ENCODE data around the gene KDELR3. TPM values are rescaled to one million over a fixed set of nuclear protein-coding genes. Genes with fewer than 3 reads are reported as not detected.

Gene KDELR3
- polyA plus RNA-seq, 1 donor (not counting 4 experiments of a cell fraction or from before 2014, with no cell fraction given): 10.1 TPM

GRCh38 chr22:38446018-38446601 is 21.8 kb upstream of the KDELR3 start:
- dilution Hi-C loops (cut with MboI; ENCODE audit: extremely low pct_ligation_motif_present, low sequenced_read_pairs): no loop called here
- no peak for DNase-seq (ENCODE audit: low read depth, low spot score)
- TF ChIP-seq EZH2 (IDR thresholded peaks at IDR 0.05; ENCODE audit: low read length) (no peak), CTCF (optimal IDR thresholded peaks at IDR 0.05 in 1 of 3, IDR thresholded peaks at IDR 0.05 in 1 of 3, conservative IDR thresholded peaks at IDR 0.05 in 1 of 3; ENCODE audit: extremely low read depth in 1 of 3, insufficient read depth in 2 of 3, low read length in 3 of 3) (no peak)
- FAIRE-seq: no peak
- no peaks in the 10 kb centered on the region for H4K20me1 ChIP-seq (ENCODE audit: control insufficient read depth, extremely low read depth, insufficient read depth, low read length)
- no peak overlapping the region for H3K4me2 ChIP-seq (ENCODE audit: control insufficient read depth, extremely low read depth, insufficient read depth, low read depth, low read length)
- H3K27ac ChIP-seq (ENCODE audit: control insufficient read depth, insufficient read depth, low read length): no peak overlapping the region
- H3K9me3 ChIP-seq (ENCODE audit: control insufficient read depth, low read depth, low read length): no peaks in the 10 kb centered on the region
- no peaks in the 10 kb centered on the region for H3K79me2 ChIP-seq (ENCODE audit: control insufficient read depth, insufficient read depth, low read length)
- no peak overlapping the region for H3K9ac ChIP-seq (ENCODE audit: control insufficient read depth, extremely low read depth, insufficient read depth, low read length)
- no peaks in the 10 kb centered on the region for H3K9me1 ChIP-seq (ENCODE audit: control insufficient read depth, extremely low read depth, insufficient read depth, low read length)
- no peak overlapping the region for H2AFZ ChIP-seq (ENCODE audit: control insufficient read depth, low read length)
- H3K36me3 ChIP-seq (ENCODE audit: control insufficient read depth in 2 of 2, extremely low read depth in 1 of 2, insufficient read depth in 2 of 2, low read length in 2 of 2): no peaks in the 10 kb centered on the region
- H3K4me3 ChIP-seq (ENCODE audit: control insufficient read depth in 2 of 3, extremely low read depth in 1 of 3, insufficient read depth in 2 of 3, low read depth in 1 of 3, low read length in 3 of 3): no peak overlapping the region
- peaks cover 39% of the 10 kb centered on the region for H3K27me3 ChIP-seq (ENCODE audit: control insufficient read depth, extremely low read depth, insufficient read depth, low read length)
- H3K4me1 ChIP-seq (ENCODE audit: control insufficient read depth, extremely low read depth, insufficient read depth, low read length): peaks cover 13% of the 10 kb centered on the region

GRCh38 chr22:38448945-38449745 is 18.8 kb upstream of the KDELR3 start:
- no peaks in the 10 kb centered on the region for H3K36me3 ChIP-seq (ENCODE audit: control insufficient read depth in 2 of 2, extremely low read depth in 1 of 2, insufficient read depth in 2 of 2, low read length in 2 of 2)

More at GRCh38 chr22:38448945-38449745, 18.8 kb upstream of the KDELR3 start:
- DNase-seq (ENCODE audit: low read depth, low spot score): no peak
- no peaks in the 10 kb centered on the region for H4K20me1 ChIP-seq (ENCODE audit: control insufficient read depth, extremely low read depth, insufficient read depth, low read length)
- no peak overlapping the region for H3K27ac ChIP-seq (ENCODE audit: control insufficient read depth, insufficient read depth, low read length)
- H3K4me1 ChIP-seq (ENCODE audit: control insufficient read depth, extremely low read depth, insufficient read depth, low read length): peaks cover 18% of the 10 kb centered on the region
- FAIRE-seq: no peak
- peaks cover 44% of the 10 kb centered on the region for H3K27me3 ChIP-seq (ENCODE audit: control insufficient read depth, extremely low read depth, insufficient read depth, low read length)
- no peak overlapping the region for H3K9ac ChIP-seq (ENCODE audit: control insufficient read depth, extremely low read depth, insufficient read depth, low read length)
- H3K9me1 ChIP-seq (ENCODE audit: control insufficient read depth, extremely low read depth, insufficient read depth, low read length): no peaks in the 10 kb centered on the region
- H3K4me3 ChIP-seq (ENCODE audit: control insufficient read depth in 2 of 3, extremely low read depth in 1 of 3, insufficient read depth in 2 of 3, low read depth in 1 of 3, low read length in 3 of 3): no peak overlapping the region
- H3K9me3 ChIP-seq (ENCODE audit: control insufficient read depth, low read depth, low read length): no peaks in the 10 kb centered on the region
- H3K4me2 ChIP-seq (ENCODE audit: control insufficient read depth, extremely low read depth, insufficient read depth, low read depth, low read length): peak overlapping the region; percentile 45
- dilution Hi-C loops (cut with MboI; ENCODE audit: extremely low pct_ligation_motif_present, low sequenced_read_pairs): no loop called here
- H3K79me2 ChIP-seq (ENCODE audit: control insufficient read depth, insufficient read depth, low read length): no peaks in the 10 kb centered on the region
- TF ChIP-seq CTCF (optimal IDR thresholded peaks at IDR 0.05 in 1 of 3, IDR thresholded peaks at IDR 0.05 in 1 of 3, conservative IDR thresholded peaks at IDR 0.05 in 1 of 3; ENCODE audit: extremely low read depth in 1 of 3, insufficient read depth in 2 of 3, low read length in 3 of 3) (no peak), EZH2 (IDR thresholded peaks at IDR 0.05; ENCODE audit: low read length) (no peak)
- H2AFZ ChIP-seq (ENCODE audit: control insufficient read depth, low read length): no peak overlapping the region

All from keratinocyte (primary cell).